Mucosa of gallbladder (tissue), 1 donor: ENCODE results near the gene BCL2L13. TPM values are rescaled to one million over a fixed set of nuclear protein-coding genes. Genes with fewer than 3 reads are reported as not detected.
"Not testable (repeated sequence)": the region's sequence is repeated elsewhere in the genome, so short reads cannot be mapped to it uniquely, and the experiment has no call there.

Source experiments
- DNase-seq: peaks from one replicate; pipeline ENCODE4 v3.0.0-alpha.2; 2020; ENCODE audit warnings: low spot score
- total RNA-seq: library from RNA; stranded (reverse); gene quantifications from one replicate; pipeline ENCODE4 v1.2.1, GENCODE V29; 2021
- donor health status: DM: no; HTN: no; CAD: no.

BCL2L13 gene
- total RNA-seq, 1 donor from 2014 or later, result 53.9 TPM

DNA sequence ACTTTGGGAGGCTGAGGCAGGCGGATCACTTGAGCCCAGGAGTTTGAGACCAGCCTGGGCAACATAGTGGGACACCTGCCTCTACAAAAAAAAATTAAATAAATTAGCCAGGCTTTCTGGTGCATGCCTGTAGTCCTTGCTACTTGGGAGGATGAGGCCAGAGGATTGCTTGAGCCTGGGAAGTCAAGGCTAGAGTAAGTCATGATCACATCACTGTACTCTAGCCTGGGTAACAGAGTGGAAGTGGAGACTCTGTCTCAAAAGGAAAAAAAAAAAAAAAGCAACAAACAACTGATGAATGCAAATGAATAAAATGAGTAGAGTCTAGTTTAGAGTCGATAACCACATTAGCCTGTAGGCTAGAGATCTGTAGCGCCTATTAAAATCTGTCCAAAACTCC is 3.9 kb upstream of the BCL2L13 start:
- no peak for DNase-seq

DNA sequence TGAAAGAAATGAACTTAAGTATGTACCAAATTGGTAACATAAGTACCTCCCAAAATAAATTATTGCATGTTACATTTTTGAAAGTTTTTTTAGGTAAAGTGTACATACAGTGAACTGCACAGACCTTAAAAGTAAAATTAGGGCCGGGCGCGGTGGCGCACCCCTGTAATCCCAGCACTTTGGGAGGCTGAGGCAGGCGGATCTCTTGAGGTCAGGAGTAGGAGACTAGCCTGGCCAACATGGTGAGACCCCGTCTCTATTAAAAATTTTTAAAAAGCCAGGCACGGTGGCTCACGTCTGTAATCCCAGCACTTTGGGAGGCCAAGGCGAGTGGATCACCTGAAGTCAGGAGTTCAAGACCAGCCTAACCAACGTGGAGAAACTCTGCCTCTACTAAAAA is 1.7 kb upstream of the BCL2L13 start:
- DNase-seq, result not testable (repeated sequence)

DNA sequence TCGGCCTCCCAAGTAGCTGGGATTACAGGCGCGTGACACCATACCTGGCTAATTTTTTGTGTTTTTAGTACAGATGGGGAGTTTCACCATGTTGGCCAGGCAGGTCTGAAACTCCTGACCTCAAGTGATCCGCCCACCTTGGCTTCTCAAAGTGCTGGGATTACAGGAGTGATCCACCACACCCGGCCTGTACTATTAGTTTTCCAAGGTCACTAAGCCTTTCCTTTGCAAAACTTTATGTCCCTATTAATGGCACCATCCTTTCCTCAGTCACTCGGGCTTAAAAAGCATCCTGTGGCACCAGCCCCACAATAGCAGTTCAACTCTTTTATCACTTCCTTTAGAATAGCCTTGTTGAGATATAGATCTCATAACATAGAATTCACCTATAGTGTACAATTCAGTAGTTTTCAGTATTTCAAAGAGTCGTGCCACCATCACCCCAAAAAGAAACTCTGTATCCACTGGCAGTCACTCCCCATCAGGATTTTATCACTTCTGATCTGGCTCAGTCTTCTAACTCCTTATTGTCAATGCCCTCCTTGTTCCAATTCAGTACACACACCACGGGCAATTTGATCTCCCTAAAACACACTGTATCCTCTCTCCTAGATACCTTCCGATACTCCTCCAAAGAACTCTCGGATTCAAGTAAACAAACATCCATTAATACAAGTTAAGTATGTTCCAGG is 921 bp upstream of the BCL2L13 start:
- no peak for DNase-seq

DNA sequence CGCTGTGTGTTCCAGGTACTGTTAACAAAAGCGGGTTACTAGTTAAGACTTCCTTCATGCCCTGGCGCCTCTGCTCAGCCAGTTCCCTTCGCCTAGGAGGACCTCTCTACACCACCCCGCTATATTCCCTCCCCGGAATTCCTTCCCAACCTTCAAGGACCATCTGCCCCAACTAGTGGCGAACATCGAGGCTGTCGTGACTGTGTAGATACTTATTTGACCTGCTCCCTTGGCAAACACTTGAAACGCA is 450 bp upstream of the BCL2L13 start:
- no peak for DNase-seq

DNA sequence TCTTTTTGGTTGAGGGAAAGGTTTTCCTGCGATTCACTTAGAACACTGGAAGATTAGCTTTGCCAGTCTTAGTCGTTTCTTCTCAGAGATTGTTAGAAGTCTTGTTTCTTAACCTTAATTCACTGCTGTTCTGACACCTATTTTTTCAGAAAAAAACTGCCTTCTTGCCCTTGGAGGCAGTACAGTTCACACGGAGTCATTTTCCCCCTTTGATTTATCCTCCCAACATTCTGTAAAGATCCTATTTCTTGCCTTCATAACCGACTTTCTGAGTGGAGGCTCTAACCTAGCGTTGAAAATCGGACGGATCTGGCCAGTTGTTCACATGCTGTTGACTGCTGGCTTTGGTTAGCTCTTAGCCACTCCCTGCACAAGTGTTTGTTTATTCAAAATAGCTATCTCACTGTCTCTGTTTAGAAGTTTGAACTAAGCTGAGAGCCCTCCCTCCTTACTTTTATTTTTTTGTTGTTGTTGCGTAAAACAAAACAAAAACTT is 737 bp downstream of the BCL2L13 start:
- no peak for DNase-seq

DNA sequence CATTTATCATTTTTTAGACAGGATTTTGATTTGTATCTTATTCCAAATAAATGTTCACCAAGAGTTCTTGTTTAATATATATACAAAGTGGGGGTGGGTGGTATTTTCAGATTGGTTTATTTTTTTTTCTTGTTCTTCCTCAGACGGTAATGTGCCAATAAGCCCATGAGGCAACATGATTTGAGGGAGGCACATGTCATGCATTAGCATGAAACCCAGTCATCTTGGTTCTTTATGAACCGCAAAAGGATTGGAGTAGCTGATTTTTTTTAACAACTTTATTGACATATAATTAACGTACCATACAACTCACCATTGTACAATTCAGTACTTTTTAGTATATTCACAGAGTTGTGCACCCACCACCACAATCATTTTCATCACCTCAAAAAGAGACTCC is 2.7 kb downstream of the BCL2L13 start:
- DNase-seq, result no peak

DNA sequence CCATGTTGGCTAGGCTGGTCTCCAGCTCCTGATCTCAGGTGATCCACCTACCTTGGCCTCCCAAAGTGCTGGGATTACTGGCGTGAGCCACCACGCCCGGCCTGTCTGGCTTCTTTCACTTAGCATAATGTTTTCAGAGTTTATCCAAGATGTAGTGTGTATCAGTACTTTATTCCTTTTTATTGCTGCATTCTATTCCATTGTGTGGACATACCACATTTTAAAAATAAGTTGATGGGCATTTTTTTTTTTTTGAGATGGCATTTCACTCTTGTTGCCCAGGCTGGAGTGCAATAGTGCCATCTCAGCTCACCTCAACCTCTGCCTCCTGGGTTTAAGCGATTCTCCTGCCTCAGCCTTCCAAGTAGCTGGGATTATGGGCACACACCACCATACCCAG is 3.8 kb downstream of the BCL2L13 start:
- DNase-seq, result not testable (repeated sequence)

DNA sequence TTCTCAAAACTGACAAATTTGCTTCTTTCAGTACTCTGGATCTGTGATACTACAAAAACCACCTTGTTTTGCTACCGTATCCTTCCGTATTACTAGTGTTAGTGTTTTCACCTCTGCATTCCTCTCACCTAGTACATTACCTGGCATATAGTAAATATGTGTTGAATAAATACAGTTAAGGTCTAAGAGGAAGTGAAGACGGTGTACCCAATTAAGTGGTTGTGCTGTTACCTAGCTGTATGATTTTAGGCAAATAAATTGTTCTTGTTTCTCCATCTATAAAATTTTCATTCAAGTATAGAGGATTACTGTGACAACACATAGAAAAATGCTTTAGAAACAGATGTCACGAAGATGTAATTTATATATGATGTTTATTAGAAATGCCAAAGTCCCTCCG is 8.9 kb downstream of the BCL2L13 start:
- no peak for DNase-seq

DNA sequence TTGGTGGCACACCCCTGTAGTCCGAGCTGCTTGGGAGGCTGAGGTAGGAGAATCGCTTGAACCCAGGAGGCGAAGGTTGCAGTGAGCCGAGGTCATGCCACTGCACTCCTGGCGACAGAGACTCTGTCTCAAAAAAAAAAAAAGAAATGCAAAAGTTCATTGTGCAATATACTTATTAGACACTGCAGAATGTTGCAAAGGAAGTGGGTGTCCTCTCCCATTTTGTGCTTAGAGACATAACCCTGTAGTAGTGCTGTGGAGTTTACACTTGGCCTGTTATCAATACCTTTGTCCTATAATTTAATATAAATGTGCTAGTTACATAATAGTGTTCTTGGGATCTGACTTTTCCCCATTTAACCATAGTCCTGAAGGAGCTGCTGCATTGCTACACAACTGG is 9.4 kb downstream of the BCL2L13 start:
- DNase-seq, result no peak

DNA sequence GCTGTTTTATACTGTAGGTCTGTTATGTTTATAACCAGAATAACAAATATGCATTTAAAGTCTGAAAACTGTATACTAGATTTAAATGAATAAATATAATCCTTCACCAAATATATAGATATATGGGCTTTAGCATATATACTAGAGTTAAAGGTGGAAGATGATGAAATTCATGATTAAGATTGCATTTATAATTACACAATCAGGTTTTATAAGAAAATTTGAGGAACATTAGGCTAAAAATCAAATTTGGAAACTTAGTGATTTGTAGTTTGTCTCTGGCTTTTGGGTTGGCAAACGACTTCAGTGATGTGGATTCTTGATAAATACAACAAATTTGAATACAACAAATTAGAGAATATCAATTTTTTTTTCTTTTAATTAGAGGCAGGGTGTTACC is 10.0 kb downstream of the BCL2L13 start:
- no peak for DNase-seq

DNA sequence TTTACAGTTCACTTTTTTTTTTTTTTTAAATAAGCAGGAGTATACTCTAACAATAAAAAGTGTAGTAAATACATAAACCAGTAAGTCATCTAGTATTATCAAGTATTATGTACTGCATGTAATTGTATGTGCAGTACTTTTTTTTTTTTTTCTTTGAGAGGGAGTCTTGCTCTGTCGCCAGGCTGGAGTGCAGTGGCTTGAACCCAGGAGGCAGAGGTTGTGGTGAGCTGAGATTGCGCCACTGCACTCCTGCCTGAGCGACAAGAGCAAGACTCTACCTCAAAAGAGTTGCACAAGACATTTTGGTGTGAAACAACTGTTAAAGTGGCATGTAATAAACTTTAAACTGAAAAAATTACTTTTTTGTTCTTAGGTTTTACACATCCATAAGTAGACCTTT is 16.7 kb downstream of the BCL2L13 start:
- DNase-seq, result no peak

DNA sequence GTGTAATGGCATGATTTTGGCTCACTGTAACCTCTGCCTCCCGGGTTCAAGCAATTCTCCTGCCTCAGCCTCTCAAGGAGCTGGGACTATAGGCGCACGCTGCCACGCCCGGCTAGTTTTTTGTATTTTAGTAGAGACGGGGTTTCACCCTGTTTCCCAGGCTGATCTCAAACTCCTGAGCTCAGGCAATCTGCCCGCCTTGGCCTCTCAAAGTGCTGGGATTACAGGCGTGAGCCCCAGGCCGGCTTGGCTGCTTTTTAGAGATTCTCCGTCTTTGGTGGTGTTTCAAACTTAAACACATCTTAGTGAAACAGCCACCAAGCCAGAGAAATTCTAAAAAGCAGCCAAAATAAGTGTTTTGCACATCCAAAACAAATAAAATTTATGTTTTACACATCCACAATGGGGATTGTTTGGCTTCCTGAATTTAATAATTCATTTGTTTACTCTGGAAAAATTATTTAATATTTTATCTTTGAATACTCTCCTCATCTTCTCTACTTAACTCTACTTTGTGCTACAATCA is 18.4 kb downstream of the BCL2L13 start:
- DNase-seq, result no peak

DNA sequence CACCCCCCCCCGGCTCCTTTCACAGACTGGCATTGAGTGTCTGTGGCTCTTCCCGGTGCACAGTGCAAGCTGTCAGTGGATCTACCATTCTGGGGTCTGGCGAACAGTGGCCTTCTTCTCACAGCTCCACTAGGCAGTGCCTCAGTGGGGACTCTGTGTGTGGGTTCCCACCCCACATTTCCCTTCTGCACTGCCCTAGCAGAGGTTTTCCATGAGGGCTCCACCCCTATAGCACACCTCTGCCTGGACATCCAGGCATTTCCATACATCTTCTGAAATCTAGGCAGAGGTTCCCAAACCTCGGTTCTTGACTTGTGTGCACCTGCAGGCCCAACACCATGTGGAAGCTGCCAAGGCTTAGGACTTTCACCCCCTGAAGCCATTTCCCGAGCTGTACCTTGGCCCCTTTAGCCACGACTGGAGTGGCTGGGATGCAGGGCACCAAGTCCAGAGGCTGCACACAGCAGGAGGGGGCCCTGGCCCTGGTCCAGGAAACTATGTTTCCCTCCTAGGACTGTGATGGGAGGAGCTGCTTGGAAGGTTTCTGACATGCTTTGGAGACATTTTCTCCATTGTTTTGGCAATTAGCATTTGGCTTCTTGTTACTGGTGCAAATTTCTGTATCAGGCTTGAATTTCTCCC is 26.0 kb downstream of the BCL2L13 start:
- DNase-seq, result no peak

DNA sequence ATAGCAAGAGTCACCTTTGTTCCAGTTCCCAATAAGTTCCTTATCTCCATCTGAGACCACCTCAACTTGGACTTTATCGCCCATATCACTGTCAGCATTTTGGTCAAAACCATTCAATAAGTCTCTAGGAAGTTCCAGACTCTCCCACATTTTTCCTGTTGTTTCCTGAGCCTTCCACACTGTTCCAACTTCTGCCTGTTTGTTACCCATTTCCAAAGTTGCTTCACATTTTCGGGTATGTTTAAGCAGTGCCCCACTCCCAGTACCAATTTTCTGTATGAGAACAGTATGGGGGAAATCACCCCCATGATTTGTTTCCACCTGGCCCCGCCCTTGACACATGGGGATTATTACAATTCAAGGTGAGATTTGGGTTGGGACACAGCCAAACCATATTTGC is 26.7 kb downstream of the BCL2L13 start:
- no peak for DNase-seq

DNA sequence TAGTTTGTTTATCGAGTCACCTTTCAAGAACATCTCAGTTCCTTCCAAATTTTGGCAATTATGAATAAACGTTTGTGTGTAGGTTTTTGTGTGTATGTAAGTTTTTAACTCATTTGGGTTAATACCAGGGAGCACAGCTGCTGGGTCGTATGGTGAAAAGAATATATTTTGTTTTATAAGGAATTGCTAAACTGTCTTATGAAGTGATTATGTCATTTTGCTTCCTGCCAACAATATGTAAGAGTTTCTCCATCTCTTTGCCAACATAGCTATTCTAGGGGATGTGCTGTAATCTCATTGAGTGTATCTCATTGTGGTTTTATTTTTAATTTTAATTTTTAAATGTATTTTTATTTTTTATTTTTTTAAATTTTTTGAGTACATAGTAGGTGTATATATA is 27.3 kb downstream of the BCL2L13 start:
- DNase-seq, result no peak

DNA sequence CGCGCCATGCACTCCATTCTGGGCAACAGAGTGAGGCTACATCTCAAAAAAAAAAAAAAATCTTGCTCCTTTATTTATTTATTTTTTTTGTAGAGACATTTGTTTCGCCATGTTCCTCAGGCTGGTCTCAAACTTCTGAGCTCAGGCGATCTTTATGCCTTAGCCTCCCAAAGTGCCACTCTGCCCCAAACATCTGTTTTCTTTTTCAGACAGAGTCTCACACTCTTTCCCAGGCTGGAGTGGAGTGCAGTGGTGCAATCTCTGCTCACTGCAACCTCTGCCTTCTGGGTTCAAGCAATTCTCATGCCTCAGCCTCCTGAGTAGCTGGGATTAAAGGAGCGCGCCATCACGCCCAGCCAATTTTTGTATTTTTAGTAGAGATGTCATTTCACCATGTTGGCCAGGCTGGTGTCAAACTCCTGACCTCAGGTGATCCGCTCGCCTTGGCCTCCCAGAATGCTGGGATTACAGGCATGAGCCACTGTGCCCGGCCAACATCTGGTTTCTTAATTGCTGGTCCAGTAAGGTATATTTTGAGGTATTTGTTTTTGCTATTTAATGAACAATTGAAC is 33.0 kb downstream of the BCL2L13 start:
- DNase-seq, result not testable (repeated sequence)

DNA sequence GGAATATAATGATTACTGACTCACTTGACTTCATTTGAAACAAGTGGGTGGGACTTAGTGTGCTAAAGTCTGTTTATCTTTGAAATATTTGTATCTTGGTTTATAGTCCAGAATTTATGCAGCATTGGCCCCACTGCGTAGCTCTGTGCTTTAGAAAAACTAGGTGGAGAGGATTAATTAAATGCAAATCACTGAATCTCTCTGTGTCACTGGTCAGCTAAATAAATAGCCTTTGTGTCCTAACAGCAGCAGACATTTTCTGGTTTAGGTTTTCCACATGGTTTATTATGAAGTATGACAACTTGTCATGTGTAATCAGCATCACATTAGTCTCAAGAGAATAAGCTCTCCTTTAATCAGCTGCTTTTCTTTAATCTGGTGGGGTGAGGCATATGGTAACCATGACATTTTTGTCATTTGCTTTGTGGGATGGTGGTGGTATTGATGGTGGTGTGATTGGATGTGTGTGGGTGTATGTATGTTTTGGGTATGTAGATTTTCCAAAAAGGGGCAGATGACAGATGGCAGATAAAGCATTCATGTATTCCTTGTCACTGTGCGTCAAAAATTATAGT is 33.9 kb downstream of the BCL2L13 start:
- no peak for DNase-seq

DNA sequence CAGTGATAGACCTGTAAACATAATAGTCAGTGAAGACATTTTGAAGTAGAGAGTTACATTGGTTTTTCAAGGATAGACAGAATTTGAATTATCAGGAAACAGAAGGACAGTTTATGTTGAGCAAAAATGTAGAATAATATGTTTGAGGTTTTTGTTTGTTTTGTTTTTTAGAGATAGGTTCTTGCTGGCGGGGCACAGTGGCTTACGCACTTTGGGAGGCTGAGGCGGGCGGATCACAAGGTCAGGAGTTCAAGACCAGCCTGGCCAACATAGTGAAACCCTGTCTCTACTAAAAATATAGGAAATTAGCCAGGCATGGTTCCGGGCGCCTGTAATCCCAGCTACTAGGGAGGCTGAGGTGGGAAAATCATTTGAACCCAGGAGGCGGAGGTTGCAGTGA is 35.6 kb downstream of the BCL2L13 start:
- DNase-seq, result no peak

DNA sequence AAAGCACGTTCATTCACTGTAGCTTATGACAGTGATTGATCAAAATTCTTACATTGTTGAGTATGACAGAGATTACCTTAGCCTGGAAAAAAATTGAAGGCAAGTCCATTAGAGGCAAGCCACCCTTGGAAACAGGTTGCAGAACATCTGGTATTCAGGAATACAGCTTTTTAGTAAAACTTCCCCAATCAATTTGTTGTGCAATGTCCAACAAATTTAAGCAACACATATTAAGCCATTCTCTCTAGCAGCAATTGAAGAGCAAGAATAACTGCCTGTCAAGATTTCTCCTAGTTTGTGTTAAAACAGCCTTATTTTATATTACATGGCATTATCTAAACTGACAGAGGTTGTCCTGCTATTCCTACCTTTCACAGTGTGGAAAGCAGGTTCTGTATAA is 37.0 kb downstream of the BCL2L13 start:
- no peak for DNase-seq

DNA sequence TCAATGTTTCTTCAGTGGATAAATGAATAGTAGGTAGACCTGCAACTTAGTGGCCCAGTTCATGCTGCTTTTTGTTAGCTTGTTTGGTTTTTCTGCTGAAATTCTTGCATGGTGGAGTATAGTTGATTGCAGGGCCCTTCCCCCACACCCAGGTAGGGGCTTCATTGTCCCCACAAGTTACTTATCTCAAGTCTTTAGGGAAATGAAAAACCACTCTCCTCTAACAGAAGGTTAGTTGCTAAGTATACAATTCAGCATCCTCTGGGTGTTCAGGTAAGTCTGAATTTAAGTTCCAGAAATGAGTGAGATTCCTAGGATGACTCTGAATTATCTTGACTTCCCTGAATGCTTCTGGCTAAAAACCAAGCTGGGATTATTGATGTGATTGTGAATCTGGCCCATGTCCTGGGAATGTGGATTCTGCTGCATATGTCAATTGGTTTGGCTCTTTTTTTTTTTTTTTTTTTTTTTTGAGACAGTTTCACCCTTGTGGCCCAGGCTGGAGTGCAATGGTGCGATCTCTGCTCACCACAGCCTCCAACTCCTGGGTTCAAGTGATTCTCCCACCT is 40.3 kb downstream of the BCL2L13 start:
- no peak for DNase-seq

DNA sequence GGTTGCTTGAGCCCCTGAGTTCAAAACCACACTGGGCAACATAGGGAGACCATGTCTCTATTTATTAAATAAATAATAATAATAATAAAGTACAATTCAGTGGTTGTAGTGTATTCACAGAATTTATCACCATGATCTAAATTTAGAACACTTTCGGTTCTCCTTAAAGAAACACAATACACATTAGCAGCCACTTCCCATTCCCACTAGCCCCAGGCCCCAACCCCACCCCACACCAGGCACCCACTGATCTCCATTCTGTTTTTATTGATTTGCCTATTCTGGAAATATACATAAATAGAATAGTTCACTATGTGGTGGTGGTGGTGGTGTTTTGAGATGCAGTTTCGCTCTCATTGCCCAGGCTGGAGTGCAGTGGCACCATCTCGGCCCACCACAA is 45.7 kb downstream of the BCL2L13 start:
- no peak for DNase-seq

DNA sequence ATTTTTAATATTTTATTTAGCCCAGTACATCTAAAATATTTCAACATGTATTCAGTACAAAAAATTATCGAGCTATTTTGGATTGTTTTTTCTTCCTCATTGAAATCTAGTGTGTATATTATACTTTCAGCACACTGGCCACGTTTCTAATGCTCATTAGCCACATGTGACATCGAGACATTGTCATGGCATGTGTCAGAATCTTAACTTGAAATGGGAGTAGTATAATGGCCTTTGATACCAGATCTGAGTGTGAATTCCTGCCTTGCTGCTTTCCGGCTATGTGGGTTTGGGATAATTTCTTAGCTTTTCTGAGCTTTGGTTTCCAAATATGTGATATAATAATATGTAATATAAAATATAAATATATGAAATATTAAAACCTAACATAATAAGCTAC is 54.3 kb downstream of the BCL2L13 start:
- no peak for DNase-seq

DNA sequence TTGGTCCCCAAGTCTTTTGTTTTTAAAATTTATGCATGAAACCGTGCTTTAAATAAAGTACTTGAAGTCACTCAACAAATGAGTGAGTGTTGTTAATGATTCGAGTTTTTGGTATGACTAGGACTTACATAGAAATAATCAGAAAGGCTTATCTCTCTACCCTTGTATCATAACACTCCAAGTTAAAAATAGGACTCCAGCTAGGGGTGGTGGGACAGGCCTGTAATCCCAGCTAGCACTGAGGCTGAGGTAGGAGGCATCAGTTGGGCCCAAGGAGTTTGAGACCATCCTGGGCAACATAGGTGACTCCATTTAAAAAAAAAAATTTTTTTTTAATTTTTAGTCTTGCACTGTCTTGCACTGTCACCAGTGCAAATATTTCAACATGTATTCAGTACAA is 55.6 kb downstream of the BCL2L13 start:
- DNase-seq, result no peak
